Stimulated activated naive CD4-positive, alpha-beta T cell treated with Interleukin-2 at 50 U/mL for 16 hours (primary cell): ENCODE measurements around the gene IFI27L1.
"Not testable (repeated sequence)": the region's sequence is repeated elsewhere in the genome, so short reads cannot be mapped to it uniquely, and the experiment has no call there.

Experiments
- DNase-seq: peaks from one replicate; lab custom pipeline; 2025; lab: John Stamatoyannopoulos, UW

The IFI27L1 gene

GRCh38 chr14:94048691-94049624 lies 32.2 kb upstream of the IFI27L1 start:
- no peak for DNase-seq

- DNase-seq = no peak
Observed at GRCh38 chr14:94049625-94050023, 31.5 kb upstream of the IFI27L1 start.

- no peak for DNase-seq
Observed at GRCh38 chr14:94050231-94050880, 30.8 kb upstream of the IFI27L1 start.

GRCh38 chr14:94051115-94051514 lies 30.0 kb upstream of the IFI27L1 start:
- no peak for DNase-seq

GRCh38 chr14:94051779-94052178 lies 29.3 kb upstream of the IFI27L1 start:
- no peak for DNase-seq

DNA sequence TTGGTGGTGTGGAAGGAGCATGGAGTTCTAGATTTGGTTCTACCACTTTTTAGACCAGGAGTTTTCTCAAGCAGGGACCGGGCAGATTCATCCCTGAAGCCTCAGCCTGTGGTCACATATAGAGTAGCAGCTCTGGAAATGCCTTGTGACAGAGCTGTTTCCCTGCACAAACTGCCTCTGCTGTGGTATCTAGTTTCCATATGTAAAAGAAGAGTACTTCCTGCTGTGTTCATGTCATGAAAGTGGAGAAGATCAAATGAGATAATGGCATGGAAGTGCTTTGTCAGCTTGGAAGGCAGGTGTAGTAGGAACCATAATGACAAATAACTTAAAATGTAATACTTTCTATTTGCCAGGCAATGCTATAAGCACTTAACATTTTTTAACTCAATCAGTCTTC lies 28.9 kb upstream of the IFI27L1 start:
- no peak for DNase-seq

GRCh38 chr14:94052662-94053061 lies 28.4 kb upstream of the IFI27L1 start:
- no peak for DNase-seq

DNA sequence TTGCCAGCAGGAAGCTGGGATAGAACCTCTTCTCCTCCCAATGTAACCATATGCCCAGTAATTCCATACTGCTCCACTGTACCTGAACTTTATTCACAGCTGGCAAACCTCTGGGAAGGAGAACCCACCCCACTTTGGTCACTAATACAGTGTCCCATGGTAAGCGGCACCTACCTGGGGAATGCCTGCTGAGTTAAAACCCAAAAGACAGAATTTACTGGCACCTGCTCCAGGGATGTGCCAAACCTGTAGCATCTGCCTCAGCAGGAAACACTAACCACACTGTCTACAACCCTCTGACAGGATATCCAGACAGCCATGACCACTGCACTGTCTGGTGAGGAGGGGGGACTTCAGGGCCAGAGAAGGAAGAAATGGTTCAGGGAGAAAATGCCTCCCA lies 26.7 kb upstream of the IFI27L1 start:
- no peak for DNase-seq

GRCh38 chr14:94054936-94055335 lies 26.2 kb upstream of the IFI27L1 start:
- no peak for DNase-seq

DNA sequence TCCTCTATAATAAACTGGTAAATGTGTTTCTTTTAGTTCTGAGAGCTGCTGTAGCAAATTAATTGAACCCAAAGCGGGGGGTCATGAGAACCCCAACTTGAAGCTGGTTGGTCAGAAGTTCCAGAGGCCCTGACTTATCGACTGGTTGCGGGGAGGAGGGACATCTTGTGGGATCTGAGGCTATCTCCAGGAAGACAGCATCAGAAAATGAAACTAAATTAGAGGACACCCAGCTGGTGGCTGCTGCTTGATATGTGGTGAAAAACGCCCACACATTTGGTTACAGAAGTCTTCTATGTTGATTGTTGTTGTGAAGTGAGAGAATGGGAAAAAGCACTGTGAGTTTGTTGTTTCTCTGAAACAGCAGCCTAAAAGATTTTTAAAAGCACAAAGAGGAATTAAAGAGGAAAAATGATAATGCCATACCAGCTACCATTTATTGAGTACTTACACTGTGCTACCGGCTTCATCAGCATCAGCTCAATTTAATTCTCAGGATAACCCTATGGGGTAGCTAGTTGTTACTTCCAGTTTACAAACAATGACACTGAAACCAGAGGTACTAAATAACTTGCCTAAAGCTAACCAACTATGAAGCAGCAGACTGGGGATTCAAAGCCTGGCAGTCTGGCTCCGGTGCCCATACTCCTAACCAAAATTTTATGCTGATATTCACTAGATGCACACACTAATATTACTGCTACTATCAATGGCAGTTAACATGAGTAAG lies 24.4 kb upstream of the IFI27L1 start:
- peak; percentile 5 for DNase-seq

- DNase-seq = no peak
Observed at GRCh38 chr14:94058128-94058673, 22.9 kb upstream of the IFI27L1 start.

DNA sequence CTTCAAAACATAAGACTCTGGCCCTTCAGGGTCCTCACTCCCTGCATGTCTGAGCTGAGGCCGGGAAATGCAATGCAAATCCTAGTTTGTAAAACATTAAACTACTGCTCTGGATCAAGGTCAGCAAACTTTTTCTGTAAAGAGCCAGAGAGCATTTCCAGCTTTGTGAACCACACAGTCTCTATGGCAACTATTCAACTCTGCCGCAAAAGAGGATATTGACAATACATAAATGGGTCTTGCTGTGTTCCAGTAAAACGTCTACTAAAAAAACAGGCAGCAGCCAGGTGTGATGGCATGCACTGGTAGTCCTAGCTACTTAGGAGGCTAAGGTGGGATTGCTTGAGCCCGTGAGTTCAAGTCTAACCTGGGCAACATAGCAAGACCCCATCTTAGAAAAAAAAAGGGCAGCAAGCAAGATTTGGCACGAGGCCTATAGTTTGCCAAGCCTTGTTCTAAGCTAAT lies 22.4 kb upstream of the IFI27L1 start:
- DNase-seq = no peak

GRCh38 chr14:94059998-94060397 lies 21.1 kb upstream of the IFI27L1 start:
- no peak for DNase-seq

DNA sequence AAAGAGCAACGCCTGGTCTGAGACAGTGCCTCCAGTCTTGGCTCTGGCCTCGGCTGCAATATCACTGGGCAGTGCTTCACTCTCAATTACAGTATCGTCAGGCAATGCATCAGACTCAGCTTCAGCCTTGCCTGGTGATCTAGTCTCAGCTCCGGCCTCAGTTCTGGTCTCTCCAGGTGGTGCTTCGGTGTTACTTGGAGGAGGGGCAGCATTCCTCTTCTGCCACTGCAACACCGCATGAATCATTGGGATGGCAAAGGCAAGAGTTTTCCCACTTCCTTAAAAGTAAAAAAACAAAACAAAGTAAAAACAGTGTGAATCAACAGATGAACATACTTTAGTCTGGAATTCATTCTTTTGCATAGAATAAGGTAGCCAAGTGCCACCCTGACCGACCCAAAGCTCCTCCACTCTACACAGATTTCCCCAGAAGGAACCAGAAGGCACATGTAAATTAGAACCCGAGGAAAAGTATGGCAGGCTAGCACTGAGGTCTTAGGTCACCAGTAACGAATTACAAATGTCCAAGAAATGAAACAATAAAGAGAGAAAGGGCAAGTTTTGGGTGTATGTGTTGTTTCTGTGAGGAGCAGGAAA lies 18.7 kb upstream of the IFI27L1 start:
- DNase-seq = no peak

DNA sequence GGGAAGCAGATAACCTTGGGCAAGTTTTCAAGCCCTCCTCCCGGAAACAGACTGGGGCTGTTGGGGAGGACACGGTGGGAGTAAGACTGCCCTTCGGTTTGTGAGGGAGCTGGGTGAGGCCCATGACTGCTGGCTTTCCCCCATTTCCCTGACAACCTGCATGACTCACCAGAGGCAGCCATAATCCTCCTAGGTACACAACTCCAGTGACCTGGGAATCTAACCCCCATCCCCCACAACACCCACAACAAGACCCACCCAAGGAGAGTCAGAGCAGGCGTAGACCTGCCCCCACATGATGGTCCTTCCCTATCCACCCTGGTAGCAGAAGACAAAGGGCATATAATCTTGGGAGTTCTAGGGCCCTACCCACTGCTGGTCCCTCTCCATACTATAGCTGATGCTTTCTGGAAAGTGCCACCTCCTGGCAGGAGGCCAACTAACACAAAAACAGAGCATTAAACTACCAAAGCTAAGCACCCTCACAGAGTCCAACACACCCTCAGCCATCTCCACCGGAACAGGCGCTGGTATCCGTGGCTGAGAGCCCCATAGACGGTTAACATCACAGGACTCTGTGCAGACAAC lies 14.9 kb upstream of the IFI27L1 start:
- no peak for DNase-seq

- not testable (repeated sequence) for DNase-seq
Observed at GRCh38 chr14:94072076-94072475, 9.0 kb upstream of the IFI27L1 start.

DNA sequence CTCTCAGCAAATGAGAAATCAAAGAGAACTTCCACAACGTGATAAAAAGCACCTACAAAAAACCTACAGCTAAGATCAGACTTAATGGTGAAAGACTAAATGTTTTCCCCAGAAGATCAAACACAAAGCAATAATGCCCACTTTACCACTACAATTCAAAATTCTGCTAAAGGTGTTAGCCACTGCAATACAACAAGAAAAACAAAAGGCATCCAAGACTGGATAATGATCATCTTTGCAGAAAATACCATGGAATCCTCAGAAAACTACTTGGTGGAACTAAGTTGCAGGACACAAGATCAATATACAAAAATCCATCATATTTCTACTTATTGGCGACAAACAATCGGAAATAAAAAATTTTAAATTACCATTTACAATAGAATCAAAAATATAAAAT lies 6.6 kb upstream of the IFI27L1 start:
- no peak for DNase-seq

DNA sequence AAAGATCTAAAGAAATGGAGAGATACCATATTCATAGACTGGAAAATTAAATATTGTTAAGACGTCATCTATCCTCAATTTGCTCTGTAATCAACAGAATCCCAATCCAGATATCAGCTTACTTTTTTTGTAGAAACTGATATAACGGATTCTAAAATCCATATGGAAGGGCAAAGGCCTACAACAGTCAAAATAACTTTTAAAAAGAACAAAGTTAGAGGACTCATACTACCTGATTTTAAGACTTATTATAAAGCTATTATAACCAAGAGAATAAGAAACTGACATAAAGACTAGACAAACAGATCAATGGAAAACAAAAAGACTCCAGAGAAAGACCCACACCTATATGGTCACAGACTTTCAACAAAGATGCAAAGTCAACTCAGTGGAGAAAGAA lies 6.1 kb upstream of the IFI27L1 start:
- DNase-seq = no peak

- DNase-seq = no peak
Observed at GRCh38 chr14:94077111-94077821, 3.8 kb upstream of the IFI27L1 start.

DNA sequence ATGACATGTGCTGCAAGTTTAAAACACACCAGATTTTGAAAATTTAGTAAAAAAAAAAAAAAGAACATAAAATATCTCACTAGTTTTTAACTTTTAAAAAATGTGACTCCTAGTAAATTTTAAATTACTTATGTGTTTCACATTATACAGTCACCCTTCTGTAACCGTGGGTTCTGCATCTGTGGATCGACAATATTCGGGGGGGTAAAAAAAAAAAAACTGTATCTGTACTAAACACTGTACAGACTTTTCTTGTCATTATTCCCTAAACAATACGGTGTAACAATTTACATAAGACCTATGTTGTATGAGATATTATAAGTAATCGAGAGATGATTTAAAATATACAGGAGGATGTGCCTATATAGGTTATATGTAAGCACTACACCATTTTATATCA lies 3.3 kb upstream of the IFI27L1 start:
- no peak for DNase-seq
